Loucy (cell line): Measurements from ENCODE around the gene KIF18A.
"Not testable (repeated sequence)": the region's sequence is repeated elsewhere in the genome, so short reads cannot be mapped to it uniquely, and the experiment has no call there.

Experiments used
- EZH2phosphoT487 ChIP-seq: fragments of 200-600 bp; IDR thresholded peaks from 2 replicates; pipeline ENCODE4 v1.6.1; 2018; ENCODE audit warnings: antibody characterized with exemption, mild to moderate bottlenecking, moderate library complexity, borderline replicate concordance
- TF ChIP-seq, protein P1 (sequence below): fragments of 200-600 bp; sonication (generic); conservative IDR thresholded peaks from 2 replicates; pipeline ENCODE4 v1.5.1; 2014; ENCODE audit warnings: mild to moderate bottlenecking, antibody characterized with exemption, low read length

DNA sequence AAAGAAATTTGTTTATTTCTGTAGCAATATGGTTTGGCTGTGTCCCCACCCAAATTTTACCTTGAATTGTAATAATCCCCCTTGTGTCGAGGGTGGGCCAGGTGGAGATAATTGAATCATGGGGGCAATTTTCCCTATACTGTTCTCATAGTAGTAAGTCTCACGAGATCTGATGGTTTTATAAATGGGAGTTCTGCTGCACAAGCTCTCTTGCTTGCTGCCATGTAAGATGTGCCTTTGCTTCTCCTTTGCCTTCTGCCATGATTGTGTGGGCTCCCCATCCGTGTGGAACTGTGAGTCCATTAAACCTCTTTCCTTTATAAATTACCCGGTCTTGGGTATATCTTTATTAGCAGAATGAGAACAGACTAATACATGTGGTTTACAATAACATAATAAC, 28.2 kb upstream of the KIF18A start:
- TF ChIP-seq, protein P1, sequence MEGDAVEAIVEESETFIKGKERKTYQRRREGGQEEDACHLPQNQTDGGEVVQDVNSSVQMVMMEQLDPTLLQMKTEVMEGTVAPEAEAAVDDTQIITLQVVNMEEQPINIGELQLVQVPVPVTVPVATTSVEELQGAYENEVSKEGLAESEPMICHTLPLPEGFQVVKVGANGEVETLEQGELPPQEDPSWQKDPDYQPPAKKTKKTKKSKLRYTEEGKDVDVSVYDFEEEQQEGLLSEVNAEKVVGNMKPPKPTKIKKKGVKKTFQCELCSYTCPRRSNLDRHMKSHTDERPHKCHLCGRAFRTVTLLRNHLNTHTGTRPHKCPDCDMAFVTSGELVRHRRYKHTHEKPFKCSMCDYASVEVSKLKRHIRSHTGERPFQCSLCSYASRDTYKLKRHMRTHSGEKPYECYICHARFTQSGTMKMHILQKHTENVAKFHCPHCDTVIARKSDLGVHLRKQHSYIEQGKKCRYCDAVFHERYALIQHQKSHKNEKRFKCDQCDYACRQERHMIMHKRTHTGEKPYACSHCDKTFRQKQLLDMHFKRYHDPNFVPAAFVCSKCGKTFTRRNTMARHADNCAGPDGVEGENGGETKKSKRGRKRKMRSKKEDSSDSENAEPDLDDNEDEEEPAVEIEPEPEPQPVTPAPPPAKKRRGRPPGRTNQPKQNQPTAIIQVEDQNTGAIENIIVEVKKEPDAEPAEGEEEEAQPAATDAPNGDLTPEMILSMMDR, result not testable (repeated sequence)
- not testable (repeated sequence) for TF ChIP-seq EZH2phosphoT487
